ENCODE measurements around the gene RITA1.

DNA sequence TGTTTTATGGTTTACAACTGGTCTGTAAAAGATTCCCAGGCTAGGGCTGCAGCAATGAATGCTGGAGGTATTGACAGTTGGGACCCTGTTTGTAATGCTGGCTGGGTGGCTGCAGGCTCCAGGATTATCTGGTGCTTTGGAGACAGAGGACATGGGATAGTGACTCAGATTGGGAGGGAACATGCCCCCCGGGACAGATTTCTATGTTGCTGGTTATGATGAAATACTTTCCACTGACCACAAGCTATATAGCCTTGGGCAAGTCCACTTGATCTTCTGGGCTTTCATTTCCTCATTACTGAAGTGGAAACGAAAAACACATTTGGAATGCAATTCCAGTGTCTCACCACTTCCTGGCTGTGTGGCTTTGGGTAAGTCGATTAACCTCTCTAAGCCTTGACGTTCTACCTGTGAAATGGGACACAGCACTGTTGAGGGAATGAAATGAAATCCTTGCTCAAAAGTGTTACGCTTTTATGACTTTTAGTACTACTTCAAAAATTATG, 29.4 kb downstream of the RITA1 start:
- TF ChIP-seq CTCF (IDR thresholded peaks at IDR 0.05), result peak in 1 of 4 donors; percentile 20
- TF ChIP-seq POLR2A (IDR thresholded peaks at IDR 0.05), result no peak

All from right lobe of liver (tissue), 4 donors.